Measurements from ENCODE around the gene NFIA.

GRCh38 chr1:61047061-61047460, 35.3 kb upstream of the NFIA start:
- TF ChIP-seq EZH2phosphoT487 (IDR thresholded peaks at IDR 0.05; ENCODE audit: borderline replicate concordance) (no peak), CTCF (conservative IDR thresholded peaks at IDR 0.05; ENCODE audit: low read length) (no peak)

All from Loucy (cell line).